Esophagus (tissue), 2 donors: Measurements from ENCODE around the gene MED13. TPM values are rescaled to one million over a fixed set of nuclear protein-coding genes. Genes with fewer than 3 reads are reported as not detected.

Experiments
- H3K27ac ChIP-seq, 2 donors: one replicate each; pipeline ENCODE4 v1.5.1; 2013; ENCODE audit warnings: low read depth in 2 of 2, mild to moderate bottlenecking in 2 of 2, inconsistent platforms in 1 of 2, low read length in 1 of 2, moderate library complexity in 1 of 2
- H3K27me3 ChIP-seq, 2 donors: one replicate each; pipeline ENCODE4 v1.6.1; 2013; ENCODE audit warnings: low read length in 2 of 2, control low read depth in 1 of 2, mild to moderate bottlenecking in 1 of 2; ENCODE audit not compliant: insufficient read depth in 2 of 2, control insufficient read depth in 1 of 2
- H3K36me3 ChIP-seq, 2 donors: one replicate each; pipeline ENCODE4 v1.6.1; 2013; ENCODE audit warnings: low read length in 1 of 2; ENCODE audit not compliant: control insufficient read depth in 2 of 2, insufficient read depth in 2 of 2
- H3K4me1 ChIP-seq, 2 donors: one replicate each; pipeline ENCODE4 v1.6.1; 2013; ENCODE audit warnings: low read length in 1 of 2; ENCODE audit not compliant: control insufficient read depth in 2 of 2, insufficient read depth in 2 of 2
- H3K4me3 ChIP-seq, 2 donors: one replicate each; pipeline ENCODE4 v1.5.1; 2013; ENCODE audit warnings: low read length in 2 of 2, mild to moderate bottlenecking in 2 of 2, low read depth in 1 of 2, moderate library complexity in 1 of 2
- H3K9me3 ChIP-seq, 2 donors: one replicate each; pipeline ENCODE4 v1.6.1; 2013; ENCODE audit warnings: mild to moderate bottlenecking in 2 of 2, low read depth in 1 of 2, low read length in 1 of 2, moderate library complexity in 1 of 2; ENCODE audit not compliant: control insufficient read depth in 2 of 2, insufficient read depth in 1 of 2
- WGBS, 2 donors: extraction: QIAGEN DNeasy Blood & Tissue Kit; methylation state at CpG; one replicate each; pipeline ENCODE4 v1.1.7; 2013; 5-methylcytosine and 5-hydroxymethylcytosine counted together
- polyA plus RNA-seq, 2 donors: library from polyadenylated mRNA; stranded (reverse); fragments of 200-250 nt; gene quantifications; one replicate each; pipeline ENCODE4 v1.2.3, GENCODE V29; 2013
- donor health status: healthy with polysubstance abuse.
- donor health status: Bipolar disorder and iron deficiency.

Gene MED13
- polyA plus RNA-seq, 2 donors: 6.5 to 7.1 TPM

- no peaks in the 10 kb centered on the region for H3K27me3 ChIP-seq
- 0% methylated on average over 1 of the region's 1 CpG for WGBS, 2 donors
- no peaks in the 10 kb centered on the region for H3K4me1 ChIP-seq
- peaks cover 10 to 13% of the 10 kb centered on the region in 2 donors for H3K36me3 ChIP-seq
- H3K27ac ChIP-seq: no peak overlapping the region
- no peaks in the 10 kb centered on the region for H3K9me3 ChIP-seq
- H3K4me3 ChIP-seq: no peak overlapping the region
These were observed 98.9 kb downstream of the MED13 start for GRCh38 chr17:61966191-61966590.

DNA sequence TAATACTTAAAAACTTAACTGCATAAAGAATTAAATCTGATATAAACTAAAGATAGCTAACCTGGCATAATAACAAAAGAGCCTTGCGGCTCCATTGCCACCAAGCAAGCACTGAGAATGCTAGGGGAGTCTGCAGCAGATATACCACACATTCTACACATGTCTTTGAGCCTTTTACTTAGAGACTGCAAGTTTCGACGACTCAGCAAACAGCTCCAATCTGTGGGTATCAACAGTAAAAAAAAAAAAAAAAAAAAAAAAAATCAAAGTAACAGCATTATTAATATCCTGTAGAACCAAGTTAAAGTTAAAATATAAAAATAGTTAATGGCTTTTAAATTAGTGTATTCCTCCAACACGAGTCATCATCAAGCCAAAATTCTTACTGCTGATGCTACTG is 109.5 kb downstream of the MED13 start:
- WGBS, 2 donors: 89 to 90% methylated on average over 4 of the region's 4 CpGs
- H3K36me3 ChIP-seq: peaks cover 0 to 11% of the 10 kb centered on the region in 2 donors

GRCh38 chr17:61947367-61948078 is 117.6 kb downstream of the MED13 start:
- no peaks in the 10 kb centered on the region for H3K4me1 ChIP-seq
- WGBS, 2 donors: 81 to 84% methylated on average over 3 of the region's 3 CpGs
- no peaks in the 10 kb centered on the region for H3K27me3 ChIP-seq
- H3K4me3 ChIP-seq: no peak overlapping the region
- H3K9me3 ChIP-seq: no peaks in the 10 kb centered on the region
- peaks cover 7 to 9% of the 10 kb centered on the region in 2 donors for H3K36me3 ChIP-seq
- no peak overlapping the region for H3K27ac ChIP-seq

More for the DNA sequence above, 109.5 kb downstream of the MED13 start:
- Histone ChIP-seq H3K4me1 (no peaks in the 10 kb centered on the region), H3K27ac (no peak overlapping the region), H3K4me3 (no peak overlapping the region), H3K9me3 (no peaks in the 10 kb centered on the region), H3K27me3 (no peaks in the 10 kb centered on the region)

- Histone ChIP-seq H3K4me3 (no peak overlapping the region), H3K27me3 (no peaks in the 10 kb centered on the region), H3K9me3 (no peaks in the 10 kb centered on the region), H3K36me3 (peaks cover 7 to 8% of the 10 kb centered on the region in 2 donors), H3K27ac (no peak overlapping the region), H3K4me1 (no peaks in the 10 kb centered on the region)
- WGBS, 2 donors: 75 to 87% methylated on average over 2 of the region's 2 CpGs
These were observed 118.7 kb downstream of the MED13 start for GRCh38 chr17:61946359-61946758.

- WGBS, 2 donors: 79 to 96% methylated on average over 1 of the region's 1 CpG
- Histone ChIP-seq H3K27ac (no peak overlapping the region), H3K36me3 (peaks cover 0 to 3% of the 10 kb centered on the region in 2 donors), H3K4me1 (no peaks in the 10 kb centered on the region), H3K4me3 (no peak overlapping the region), H3K9me3 (no peaks in the 10 kb centered on the region), H3K27me3 (no peaks in the 10 kb centered on the region)
These were observed 122.0 kb downstream of the MED13 start for GRCh38 chr17:61943117-61943516.

- H3K9me3 ChIP-seq: no peaks in the 10 kb centered on the region
- H3K4me1 ChIP-seq: no peaks in the 10 kb centered on the region
- 84 to 89% methylated on average over 2 of the region's 2 CpGs for WGBS, 2 donors
- peaks cover 0 to 3% of the 10 kb centered on the region in 2 donors for H3K36me3 ChIP-seq
- no peak overlapping the region for H3K27ac ChIP-seq
- H3K4me3 ChIP-seq: no peak overlapping the region
- no peaks in the 10 kb centered on the region for H3K27me3 ChIP-seq
These were observed 123.0 kb downstream of the MED13 start for GRCh38 chr17:61942085-61942484.

GRCh38 chr17:61928101-61928436 is 137.0 kb downstream of the MED13 start:
- 49 to 52% methylated on average over 4 of the region's 4 CpGs for WGBS, 2 donors
- no peaks in the 10 kb centered on the region for H3K9me3 ChIP-seq
- no peaks in the 10 kb centered on the region for H3K4me1 ChIP-seq
- peak overlapping the region; percentile 50 to 57 for H3K27ac ChIP-seq
- no peaks in the 10 kb centered on the region for H3K36me3 ChIP-seq
- peak overlapping the region in 1 of 2 donors; percentile 58 for H3K4me3 ChIP-seq
- no peaks in the 10 kb centered on the region for H3K27me3 ChIP-seq

DNA sequence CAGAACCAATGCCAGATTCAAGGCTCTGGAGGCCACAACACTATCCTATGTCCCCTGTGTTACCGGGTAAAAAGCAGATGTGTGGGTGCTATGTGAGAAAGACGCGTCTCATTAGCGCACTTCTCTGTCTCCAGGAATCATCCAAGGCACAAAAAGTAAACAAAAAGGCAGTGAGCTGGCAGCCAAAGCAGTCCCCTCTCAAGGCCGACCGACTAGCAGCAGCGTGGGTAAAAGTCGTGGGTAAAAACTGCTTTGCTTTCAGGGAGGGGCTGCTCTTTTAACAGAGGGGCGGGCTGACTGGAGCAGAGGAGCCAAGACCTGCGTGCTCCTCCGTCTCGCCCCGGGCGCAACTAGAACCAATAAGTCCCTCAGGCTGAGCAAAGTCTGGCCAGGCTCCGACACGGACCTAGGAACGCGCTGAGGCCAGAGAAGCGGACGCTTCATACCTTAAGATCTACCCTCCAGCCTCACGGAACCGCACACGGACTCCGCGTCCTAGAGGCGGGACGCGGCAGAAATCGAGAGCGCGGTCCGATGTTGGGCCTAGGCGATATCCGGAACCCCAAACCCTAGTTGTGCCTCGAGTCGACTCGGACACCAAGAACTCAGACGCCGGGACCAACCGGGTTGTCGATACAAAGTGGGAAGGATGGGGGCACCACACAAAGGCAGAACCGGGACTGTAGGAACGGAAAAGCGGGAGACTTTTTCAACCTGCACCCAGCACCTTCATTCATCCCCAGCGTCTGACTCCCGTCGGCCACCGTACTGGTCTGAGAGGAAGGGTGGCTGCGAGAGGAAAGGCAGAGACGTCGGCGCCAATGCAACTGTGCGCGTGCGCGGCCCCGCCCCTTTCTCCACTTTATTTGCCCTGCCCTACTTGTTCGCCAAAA is 137.6 kb downstream of the MED13 start, which contains the start of gene INTS2:
TSS of gene INTS2 (minus strand) at position 775 of the 893 bp plus-strand sequence. CDS start 1,338 bp downstream, outside the sequence.
- no peaks in the 10 kb centered on the region for H3K27me3 ChIP-seq
- no peaks in the 10 kb centered on the region for H3K4me1 ChIP-seq
- no peaks in the 10 kb centered on the region for H3K9me3 ChIP-seq
- WGBS, 2 donors: 0% methylated on average over 58 of the region's 58 CpGs
- peak within 1 kb of the TSS; percentile 58 to 78 for H3K4me3 ChIP-seq
- peak within 1 kb of the TSS; percentile 72 to 76 for H3K27ac ChIP-seq
- H3K36me3 ChIP-seq: no peaks in the 10 kb centered on the region

GRCh38 chr17:61926826-61927207 is 138.3 kb downstream of the MED13 start:
- 8 to 9% methylated on average over 4 of the region's 4 CpGs for WGBS, 2 donors
- Histone ChIP-seq H3K27me3 (no peaks in the 10 kb centered on the region), H3K36me3 (no peaks in the 10 kb centered on the region), H3K27ac (peak overlapping the region; percentile 72 to 76), H3K4me3 (peak overlapping the region; percentile 58 to 78), H3K9me3 (no peaks in the 10 kb centered on the region), H3K4me1 (no peaks in the 10 kb centered on the region)
